Body of pancreas (tissue), 4 donors: ENCODE measurements around the gene TARS1. TPM values are rescaled to one million over a fixed set of nuclear protein-coding genes. Genes with fewer than 3 reads are reported as not detected.
"Not testable (repeated sequence)": the region's sequence is repeated elsewhere in the genome, so short reads cannot be mapped to it uniquely, and the experiment has no call there.

Experiments
- ATAC-seq: fragments of 150-250 bp; one replicate; pipeline ENCODE4 v1.9.1; 2016
- DNase-seq, 4 donors: peaks; one replicate each; pipeline ENCODE4 v3.0.0-alpha.2; 2019
- H3K27ac ChIP-seq, 4 donors: fragments of 200-600 bp; sonication (generic); 1 replicate in 3 of 4; 2 replicates in 1 of 4; pipeline versions ENCODE4 v1.5.1 to v1.6.1; 2016 to 2019; ENCODE audit warnings: mild to moderate bottlenecking in 1 of 4, mixed read lengths in 1 of 4, moderate library complexity in 1 of 4
- H3K27me3 ChIP-seq, 2 donors: fragments of 200-600 bp; sonication (generic); one replicate each; pipeline ENCODE4 v1.6.0; 2016; ENCODE audit warnings: mild to moderate bottlenecking in 1 of 2
- H3K36me3 ChIP-seq, 2 donors: fragments of 200-600 bp; sonication (generic); replicated peaks in 1 of 2; 2 replicates each; pipeline ENCODE4 v1.5.1; 2016; ENCODE audit warnings: low read depth in 2 of 2; ENCODE audit not compliant: insufficient read depth in 1 of 2
- H3K4me1 ChIP-seq: fragments of 200-600 bp; sonication (generic); one replicate; pipeline ENCODE4 v1.6.0; 2016
- H3K4me3 ChIP-seq, 2 donors: fragments of 200-600 bp; sonication (generic); 1 replicate in 1 of 2; 2 replicates in 1 of 2; pipeline ENCODE4 v1.5.1; 2016 to 2019
- H3K9me3 ChIP-seq, 3 donors: fragments of 200-600 bp; sonication (generic); 1 replicate in 2 of 3; 2 replicates in 1 of 3; pipeline ENCODE4 v1.5.1; 2016
- CTCF ChIP-seq, 7 experiments: fragments of 450-650 bp in 4 of 7; fragments of 200-600 bp in 3 of 7; sonication (generic) in 3 of 7; IDR thresholded peaks; one replicate each; pipeline ENCODE4 v1.5.1; 2016 to 2019; ENCODE audit warnings: antibody characterized with exemption in 7 of 7
- POLR2A ChIP-seq, 3 donors: fragments of 450-650 bp; IDR thresholded peaks; one replicate each; pipeline ENCODE4 v1.6.1; 2016; ENCODE audit warnings: antibody characterized with exemption in 3 of 3, mild to moderate bottlenecking in 2 of 3
- WGBS, 2 donors: methylation state at CpG; one replicate each; pipeline ENCODE4 v1.1.5; 2017; 5-methylcytosine and 5-hydroxymethylcytosine counted together
- intact Hi-C: fragments of 100-400 bp; cut with DNase I; formaldehyde crosslinking; loops from one replicate; pipeline ENCODE4 v1.15.1; 2023
- total RNA-seq, 2 donors: library from RNA; depleted of rRNA; stranded (reverse); fragments of >200 nt; gene quantifications; one replicate each; pipeline ENCODE4 v1.1.0, GENCODE V29; 2016

The TARS1 gene
- total RNA-seq, 2 donors from 2014 or later: 38.4 to 52.1 TPM

GRCh38 chr5:33433303-33434240, 7.2 kb upstream of the TARS1 start:
- Histone ChIP-seq H3K4me3 (no peak overlapping the region), H3K27ac (no peak overlapping the region), H3K36me3 (no peaks in the 10 kb centered on the region), H3K27me3 (no peaks in the 10 kb centered on the region), H3K4me1 (no peaks in the 10 kb centered on the region), H3K9me3 (no peaks in the 10 kb centered on the region)
- ATAC-seq (no peak), DNase-seq (no peak)
- intact Hi-C loops: loop anchor here (2.0 kb wide), 1 partner anchor 499 kb away; no protein-coding TSS in a partner anchor
- 71% methylated on average over 4 of the region's 4 CpGs for WGBS, 2 donors
- no peak for TF ChIP-seq POLR2A (IDR thresholded peaks at IDR 0.05)
- no peak for TF ChIP-seq CTCF (IDR thresholded peaks at IDR 0.05)

- H3K9me3 ChIP-seq, H3K4me3 ChIP-seq, H3K4me1 ChIP-seq, H3K27ac ChIP-seq, intact Hi-C loops, ATAC-seq, H3K27me3 ChIP-seq, H3K36me3 ChIP-seq: not testable (repeated sequence)
- peak; percentile 75 to 86 (median 81) for DNase-seq
- 16 to 25% methylated on average over 5 of the region's 5 CpGs for WGBS, 2 donors
- TF ChIP-seq CTCF (IDR thresholded peaks at IDR 0.05): peak in 6 of 7 experiments; percentile 68 to 87 (median 80)
These were observed 4.8 kb upstream of the TARS1 start for GRCh38 chr5:33435893-33436490.

- Histone ChIP-seq H3K36me3 (no peaks in the 10 kb centered on the region), H3K9me3 (no peaks in the 10 kb centered on the region), H3K4me3 (no peak overlapping the region), H3K27ac (no peak overlapping the region), H3K4me1 (peaks cover 28% of the 10 kb centered on the region), H3K27me3 (no peaks in the 10 kb centered on the region)
- DNase-seq (no peak), ATAC-seq (no peak)
- TF ChIP-seq POLR2A (IDR thresholded peaks at IDR 0.05) (no peak), CTCF (IDR thresholded peaks at IDR 0.05) (no peak)
- WGBS, 2 donors: 50 to 71% methylated on average over 6 of the region's 6 CpGs
- intact Hi-C loops: no loop called here
These were observed 1.8 kb upstream of the TARS1 start for GRCh38 chr5:33438996-33439395.

GRCh38 chr5:33439905-33440481, 772 bp upstream of the TARS1 start:
- no peak for TF ChIP-seq CTCF (IDR thresholded peaks at IDR 0.05)
- TF ChIP-seq POLR2A (IDR thresholded peaks at IDR 0.05): no peak

More at GRCh38 chr5:33439905-33440481, 772 bp upstream of the TARS1 start:
- intact Hi-C loops: no loop called here
- Histone ChIP-seq H3K27me3 (no peaks in the 10 kb centered on the region), H3K27ac (peak overlapping the region; percentile 88 to 96 (median 92)), H3K4me1 (peaks cover 36% of the 10 kb centered on the region), H3K9me3 (no peaks in the 10 kb centered on the region), H3K4me3 (peak overlapping the region; percentile 26 to 29), H3K36me3 (no peaks in the 10 kb centered on the region)
- DNase-seq (no peak), ATAC-seq (no peak)
- WGBS, 2 donors: 2 to 5% methylated on average over 18 of the region's 18 CpGs
